Activated CD4-positive, alpha-beta T cell treated with anti-CD3 and anti-CD28 coated beads, Interleukin-2, amount 50 U/mL, for 16 hours (primary cell): ENCODE data around the gene CD84.

ENCODE experiments used
- DNase-seq: peaks from one replicate; pipeline ENCODE4 v3.0.0-alpha.2; 2020

The CD84 gene, protein sequence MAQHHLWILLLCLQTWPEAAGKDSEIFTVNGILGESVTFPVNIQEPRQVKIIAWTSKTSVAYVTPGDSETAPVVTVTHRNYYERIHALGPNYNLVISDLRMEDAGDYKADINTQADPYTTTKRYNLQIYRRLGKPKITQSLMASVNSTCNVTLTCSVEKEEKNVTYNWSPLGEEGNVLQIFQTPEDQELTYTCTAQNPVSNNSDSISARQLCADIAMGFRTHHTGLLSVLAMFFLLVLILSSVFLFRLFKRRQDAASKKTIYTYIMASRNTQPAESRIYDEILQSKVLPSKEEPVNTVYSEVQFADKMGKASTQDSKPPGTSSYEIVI

DNA sequence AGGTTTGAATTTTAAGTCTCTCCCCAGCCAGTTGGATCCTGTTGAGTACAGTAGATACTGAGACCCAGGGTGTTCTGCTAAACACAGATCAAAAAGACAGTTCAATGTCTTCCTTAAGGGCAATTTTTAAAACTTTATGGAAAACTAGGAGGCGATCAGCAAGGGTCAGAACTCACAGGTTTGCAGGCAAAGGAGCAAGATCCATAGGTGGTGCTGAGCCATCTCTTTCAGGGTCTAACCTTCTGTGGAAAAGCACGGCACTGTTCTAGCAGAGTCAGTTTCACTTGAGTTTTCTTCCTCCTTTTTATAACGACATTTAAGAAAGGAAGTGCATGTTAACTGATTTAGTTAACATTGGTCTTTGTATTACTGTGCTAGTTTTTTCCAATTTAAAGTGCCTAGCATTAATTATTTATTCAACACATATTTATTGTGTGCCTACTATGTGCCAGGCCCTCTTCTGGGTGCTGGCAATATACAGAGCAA, at the start of gene CD84:
TSS of gene CD84 (minus strand) at position 281 of the 486 bp plus-strand sequence. CDS start at position 222, 59 bp downstream.
- DNase-seq, result no peak

DNA sequence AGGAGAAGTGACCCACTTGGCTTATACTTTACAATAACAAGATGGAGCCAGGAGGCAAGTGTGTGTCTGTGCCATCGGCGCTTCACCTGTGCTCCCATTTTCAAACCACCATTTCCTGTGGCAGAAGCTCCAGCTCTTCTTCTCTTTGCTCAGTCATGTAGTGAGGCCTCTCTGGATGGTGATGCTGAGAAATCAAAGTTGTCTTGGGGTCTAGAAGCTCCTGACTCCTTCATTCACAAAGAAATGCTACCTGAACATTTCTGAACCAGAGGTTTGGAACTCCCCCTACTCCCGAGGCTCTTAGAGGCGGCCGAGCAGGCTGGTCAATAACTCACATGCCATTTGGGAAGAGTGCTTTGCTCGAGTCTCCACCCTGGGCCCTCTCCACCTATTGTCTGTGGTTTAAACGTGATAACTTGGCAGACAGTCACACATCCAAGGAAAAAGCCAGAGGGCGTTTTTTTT, 49.5 kb upstream of the CD84 start:
- no peak for DNase-seq

DNA sequence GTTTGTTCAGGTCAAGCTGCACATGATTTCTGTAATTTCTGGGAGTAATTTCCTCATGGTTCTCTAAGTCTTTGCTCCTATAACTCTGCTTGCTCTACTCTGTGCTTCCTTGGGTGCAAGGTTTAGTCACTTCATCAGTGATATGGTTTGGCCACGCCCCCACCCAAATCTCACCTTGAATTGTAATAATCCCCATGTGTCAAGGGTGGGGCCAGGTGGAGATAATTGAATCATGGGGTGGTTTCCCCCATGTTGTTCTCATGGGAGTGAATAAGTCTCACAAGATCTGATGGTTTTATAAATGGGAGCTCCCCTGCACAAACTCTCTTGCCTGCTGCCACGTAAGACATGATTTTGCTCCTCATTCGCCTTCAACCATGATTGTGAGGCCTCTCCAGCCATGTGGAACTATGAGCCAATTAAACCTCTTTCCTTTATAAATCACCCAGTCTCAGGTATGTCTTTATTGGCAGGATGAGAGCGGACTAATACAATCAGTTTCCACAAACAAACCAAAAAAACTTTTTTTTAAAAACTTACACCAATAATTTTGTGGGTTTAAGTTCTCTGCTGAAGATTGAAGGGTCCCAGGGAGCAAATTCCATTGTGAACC, 48.5 kb upstream of the CD84 start:
- DNase-seq, result peak; percentile 78

DNA sequence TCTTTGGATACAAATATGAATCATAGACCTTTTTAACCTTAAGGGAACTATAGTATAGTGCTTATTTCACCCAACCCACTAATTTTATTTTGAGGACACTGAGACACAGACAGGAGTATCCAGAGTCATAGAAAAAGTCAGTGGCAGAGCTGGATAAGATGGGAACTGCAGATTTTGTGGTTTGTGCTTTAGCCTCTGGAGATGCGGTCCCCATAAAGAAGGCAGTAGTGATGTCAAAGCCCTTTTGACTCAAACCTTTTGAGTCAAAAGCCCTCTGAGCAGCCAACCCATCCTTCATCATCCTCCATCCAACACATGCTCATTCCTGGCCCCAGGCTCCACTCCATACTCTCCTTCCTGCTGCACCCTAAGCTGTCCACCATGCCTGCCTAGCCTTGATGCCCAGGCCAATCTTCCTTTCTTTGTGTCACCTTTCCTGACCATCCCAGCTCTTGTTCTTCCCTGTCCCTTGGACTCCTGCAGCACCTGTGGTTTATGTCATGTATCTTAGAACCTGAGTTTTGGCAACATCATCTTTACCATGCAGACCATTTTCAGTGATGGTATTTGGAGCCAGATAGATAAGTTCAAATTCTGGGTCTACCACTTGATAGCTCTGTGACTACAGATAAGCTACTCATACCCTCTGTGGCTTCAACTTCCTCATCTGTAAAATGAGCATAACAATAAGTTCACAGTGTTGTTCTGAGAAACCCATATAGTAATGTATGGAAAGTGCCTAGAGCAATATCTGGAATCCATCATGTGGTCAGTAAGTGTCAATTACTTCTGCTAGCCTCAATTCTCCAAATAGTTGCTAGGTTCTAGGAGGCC, 47.4 kb upstream of the CD84 start:
- DNase-seq, result peak; percentile 83

DNA sequence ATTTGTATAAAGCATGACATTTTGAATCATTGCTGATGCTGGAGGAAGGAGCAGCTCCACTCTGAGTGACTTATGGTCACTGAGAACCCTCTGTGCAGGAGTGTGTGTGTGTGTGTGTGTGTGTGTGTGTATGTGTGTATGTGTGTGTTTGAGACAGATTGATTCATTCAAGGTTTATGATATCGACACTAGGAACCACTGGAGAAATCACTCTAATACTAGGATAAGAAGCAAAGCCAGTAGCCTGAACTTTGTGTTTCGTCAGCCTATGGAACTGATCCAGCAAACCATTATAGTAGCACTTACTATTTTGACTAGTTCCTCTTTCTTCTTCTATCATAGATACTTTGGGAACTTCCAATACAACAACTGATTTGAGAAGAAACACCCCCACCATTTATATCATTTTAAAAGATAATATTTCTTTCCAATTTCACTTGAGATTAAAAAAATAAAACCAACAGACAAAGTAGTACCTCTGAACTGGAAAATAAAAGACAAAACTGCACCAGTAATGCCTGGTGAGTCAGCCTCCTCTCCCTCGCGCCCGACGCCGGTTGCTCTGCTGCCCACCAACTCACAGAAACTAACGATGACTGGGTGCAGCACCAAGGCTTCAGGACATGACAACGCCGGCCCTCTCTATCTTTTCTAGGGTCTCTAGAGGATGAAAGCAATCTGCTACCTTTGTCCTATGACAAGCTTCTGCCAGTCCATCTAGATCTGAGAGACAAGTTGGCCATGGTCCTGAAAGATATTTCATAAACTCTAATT, 46.6 kb upstream of the CD84 start:
- peak; percentile 76 for DNase-seq

DNA sequence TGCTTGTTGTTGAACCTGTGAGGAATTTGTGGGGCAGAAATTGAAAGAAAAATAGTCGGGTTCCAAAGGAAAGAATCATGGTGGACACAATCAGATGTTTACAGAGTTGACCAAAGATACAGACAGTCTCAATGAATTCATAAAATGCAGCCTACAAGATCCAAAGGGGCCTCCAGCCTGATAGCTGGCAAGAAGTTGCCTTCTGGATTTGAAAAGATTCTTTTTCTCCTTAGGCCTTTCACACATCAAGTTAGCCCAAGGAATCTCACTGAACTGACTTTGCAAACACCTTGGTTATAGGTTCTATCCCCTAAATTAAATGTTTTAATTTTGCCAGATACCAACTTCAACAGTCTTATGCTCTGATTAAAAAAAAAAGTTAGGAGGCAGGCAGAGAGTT, 46.0 kb upstream of the CD84 start:
- no peak for DNase-seq

DNA sequence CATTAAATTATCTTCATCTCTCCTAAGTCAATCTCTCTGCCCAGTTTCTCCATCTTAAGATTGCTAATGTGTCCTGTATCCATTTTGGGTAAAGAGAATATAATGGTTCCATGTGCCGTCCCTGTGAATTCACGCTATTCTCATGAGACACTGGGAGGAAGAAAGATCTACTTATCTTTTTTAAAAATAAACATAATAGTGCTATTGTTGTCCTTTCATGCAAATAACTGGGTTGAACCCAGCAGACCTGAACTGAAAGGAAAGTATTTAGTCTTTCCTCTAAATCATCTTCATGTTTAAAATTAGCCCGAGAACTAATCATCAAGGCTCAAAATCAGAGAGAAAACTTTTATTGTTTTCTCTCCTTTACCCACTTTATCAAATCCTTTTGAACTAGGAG, 45.2 kb upstream of the CD84 start:
- no peak for DNase-seq

DNA sequence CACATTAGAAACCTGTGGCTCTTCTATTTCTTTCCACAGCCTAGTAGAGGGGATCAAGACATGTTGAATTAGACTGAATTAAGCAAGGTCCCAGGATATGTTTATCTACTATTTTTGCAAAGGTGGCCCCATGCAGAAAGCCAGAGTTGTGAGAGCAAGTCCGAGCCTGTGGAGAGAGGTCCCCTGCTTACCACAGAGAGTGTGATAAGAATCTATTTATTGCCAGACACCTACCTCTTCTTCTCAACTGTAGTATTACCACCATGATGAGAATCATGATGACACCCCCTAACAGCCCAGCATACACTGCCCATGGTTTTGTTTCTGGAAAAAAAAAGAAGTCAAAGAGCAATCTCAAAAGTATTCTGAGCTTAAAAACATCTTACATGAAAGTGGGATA, 44.6 kb upstream of the CD84 start:
- DNase-seq, result peak; percentile 62

DNA sequence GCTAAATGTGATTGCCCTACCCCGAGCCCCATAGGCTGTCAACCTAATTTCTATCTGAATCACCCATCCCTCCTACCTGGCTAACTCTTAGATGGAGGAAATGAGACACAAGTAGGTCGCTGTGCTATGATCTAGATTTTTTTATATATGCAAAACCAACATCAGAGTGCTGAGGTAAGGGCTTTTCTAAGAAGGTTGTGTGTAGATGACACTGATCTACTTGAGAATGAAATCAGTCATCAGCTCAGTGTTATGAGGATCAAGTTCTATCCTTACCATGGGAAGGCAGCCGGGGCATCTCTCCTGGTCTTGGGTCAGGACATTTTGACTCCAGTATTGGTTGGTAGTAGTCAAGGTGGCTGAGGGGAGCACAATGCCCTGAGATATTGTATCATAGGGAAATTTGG, 43.9 kb upstream of the CD84 start:
- DNase-seq, result peak; percentile 89

DNA sequence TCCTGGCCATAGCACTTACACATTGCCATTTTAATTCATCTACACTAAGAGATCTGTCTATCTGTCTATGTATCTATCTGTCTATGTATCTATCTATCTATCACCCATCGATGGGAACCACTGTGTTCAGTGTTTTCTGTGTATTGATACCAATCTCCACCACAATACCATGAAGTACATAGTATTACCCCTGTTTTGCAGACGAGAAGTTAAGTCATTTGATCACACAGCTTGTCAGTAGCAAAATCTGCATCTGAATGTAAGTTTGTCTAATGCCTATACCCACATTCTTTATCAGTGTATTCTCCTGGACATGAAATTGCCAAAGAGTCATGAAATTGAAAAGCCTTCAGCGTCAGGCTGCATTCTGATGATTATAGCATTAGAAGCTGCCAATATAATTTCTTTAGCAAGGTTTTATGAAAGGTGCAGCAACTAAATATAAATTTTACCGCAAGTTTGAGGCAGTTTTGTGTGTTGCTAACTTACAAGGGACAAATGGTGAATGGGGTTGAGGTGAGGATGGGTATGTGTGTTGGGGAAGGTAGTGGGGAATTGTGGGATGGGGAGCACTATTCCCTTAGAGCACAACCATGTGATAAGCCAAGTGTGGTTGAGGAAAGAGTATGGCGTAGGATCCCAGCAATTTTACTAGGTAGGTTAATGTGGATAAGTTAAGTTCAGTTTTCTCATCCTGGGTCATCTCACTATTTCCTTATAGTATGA, 43.4 kb upstream of the CD84 start:
- DNase-seq, result no peak

DNA sequence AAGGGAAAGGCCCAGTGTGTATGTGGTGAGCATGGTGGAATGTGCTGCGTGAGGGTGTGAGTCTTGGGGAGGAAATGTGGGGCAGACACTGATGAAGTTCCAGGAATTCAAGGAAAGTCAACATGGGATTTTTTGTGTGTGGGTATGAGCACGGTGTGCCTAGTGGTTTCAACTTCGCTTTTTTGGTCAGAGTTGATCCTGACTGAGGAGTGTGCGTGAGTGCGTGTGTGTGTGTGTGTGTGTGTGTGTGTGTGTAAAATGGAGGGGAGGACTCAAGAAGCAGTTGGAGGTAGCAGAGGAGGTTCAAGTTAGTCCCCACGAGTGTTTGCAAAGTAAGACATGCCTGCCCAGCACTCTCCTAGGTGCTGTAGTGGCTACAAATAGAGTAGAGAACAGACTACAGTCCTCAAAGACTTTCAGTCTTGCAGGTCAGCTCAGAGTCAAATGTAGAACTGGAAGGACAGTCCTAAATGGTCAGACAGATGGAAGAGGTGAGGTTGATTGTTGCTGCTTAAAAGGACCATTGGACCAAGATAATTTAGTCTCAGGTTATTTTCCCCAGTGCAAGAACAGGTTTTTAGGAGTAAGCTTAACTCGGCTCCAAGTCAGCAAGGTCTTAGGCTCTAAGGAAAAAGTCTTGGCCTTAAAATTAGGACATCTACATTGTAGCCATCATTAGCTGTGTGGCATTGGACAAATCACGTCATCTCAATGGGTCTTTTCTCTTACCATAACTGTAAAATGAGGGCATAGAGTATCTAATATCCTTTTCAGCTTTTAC, 42.5 kb upstream of the CD84 start:
- DNase-seq, result no peak

DNA sequence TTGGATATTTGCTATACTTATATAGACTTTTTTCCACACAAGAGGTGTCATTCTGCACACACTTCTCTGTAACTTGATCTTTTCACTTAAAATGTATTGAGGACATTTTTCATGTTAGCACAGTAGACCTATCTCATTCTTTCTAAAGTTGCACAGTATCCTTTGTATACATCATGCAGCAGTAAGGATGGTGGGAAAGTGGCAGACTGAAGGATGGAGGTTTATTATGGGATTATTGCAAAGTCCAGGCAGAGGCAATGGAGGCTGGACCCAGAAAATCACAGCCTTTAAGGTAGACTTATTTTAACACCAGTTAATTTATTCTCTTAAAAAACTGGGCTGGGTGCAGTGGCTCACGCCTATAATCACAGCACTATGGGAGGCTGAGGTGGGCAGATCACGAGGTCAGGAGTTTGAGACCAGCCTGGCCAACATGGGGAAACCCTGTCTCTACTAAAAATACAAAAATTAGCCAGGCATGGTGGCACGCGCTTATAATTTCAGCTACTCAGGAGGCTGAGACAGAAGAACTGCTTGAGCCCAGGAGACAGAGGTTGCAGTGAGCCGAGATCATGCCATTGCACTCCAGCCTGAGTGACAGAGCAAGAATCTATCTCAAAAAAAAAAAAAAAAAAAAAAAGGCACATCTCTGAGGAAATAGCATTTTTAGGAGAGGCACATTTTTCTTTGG, 41.8 kb upstream of the CD84 start:
- DNase-seq, result no peak

DNA sequence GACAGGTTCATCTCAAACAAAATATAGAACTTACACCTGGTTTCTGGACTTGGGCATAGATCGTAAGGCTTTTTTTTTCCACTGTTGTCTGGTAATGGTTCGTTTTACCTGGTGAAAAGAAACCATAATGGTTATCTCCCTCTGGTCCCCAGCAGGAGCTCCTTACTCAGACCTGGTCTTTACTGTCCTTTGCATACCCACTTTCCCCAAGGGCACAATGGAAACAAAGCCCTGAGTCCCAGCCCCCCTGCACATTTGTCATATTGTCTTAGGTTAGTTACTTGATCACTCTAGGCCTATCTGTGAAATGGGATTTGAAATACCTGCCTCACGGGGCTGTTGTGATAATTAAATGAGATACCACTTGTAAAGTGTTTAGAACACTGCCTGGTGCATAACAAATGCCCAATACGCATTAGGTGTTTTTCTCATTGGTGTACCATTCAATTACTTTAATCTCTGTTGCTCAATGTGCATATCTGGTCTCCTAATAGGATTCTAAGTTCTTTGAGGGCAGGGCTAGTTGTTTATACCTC, 40.5 kb upstream of the CD84 start:
- no peak for DNase-seq

DNA sequence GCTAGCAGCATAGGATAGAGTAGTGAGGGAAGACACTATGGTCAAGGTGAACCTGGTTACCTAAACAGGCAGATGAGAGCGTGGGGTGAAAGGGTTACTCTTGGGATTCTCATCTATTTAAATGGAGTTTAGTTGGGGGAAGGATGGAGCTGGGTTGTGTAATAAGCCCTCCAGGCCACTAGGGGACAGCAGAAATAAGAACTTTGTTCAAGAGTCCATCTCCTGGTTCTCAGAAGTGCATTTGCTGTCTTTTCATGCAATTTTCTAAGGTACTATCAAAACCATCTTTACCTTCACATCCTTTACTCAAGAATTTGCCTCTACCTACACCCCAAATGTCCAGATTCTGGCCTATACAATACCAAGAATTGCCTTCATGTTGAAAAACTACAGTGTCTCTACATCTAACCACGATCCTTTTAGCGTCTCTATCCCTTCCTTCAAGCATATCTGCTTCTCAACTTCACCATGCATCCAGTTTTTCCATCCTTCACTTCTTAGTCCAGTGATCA, 39.5 kb upstream of the CD84 start:
- no peak for DNase-seq

DNA sequence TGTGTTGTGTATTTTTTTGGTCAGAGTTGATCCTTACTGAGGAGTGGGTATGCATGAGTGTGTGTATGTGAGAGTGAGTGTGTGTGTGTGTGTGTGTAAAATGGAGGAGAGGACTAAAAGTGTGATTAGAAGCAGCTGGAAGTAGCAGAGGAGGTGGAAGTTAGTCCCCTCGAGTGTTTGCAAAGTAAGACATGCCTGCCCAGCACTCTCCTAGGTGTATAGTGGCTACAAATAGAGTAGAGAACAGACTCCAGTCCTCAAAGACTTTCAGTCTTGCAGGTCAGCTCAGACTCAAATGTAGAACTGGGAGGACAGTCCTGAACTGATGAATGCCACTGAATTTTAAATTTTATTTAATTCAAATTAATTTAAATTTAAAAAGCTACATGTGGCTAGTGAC, 39.0 kb upstream of the CD84 start:
- DNase-seq, result no peak

DNA sequence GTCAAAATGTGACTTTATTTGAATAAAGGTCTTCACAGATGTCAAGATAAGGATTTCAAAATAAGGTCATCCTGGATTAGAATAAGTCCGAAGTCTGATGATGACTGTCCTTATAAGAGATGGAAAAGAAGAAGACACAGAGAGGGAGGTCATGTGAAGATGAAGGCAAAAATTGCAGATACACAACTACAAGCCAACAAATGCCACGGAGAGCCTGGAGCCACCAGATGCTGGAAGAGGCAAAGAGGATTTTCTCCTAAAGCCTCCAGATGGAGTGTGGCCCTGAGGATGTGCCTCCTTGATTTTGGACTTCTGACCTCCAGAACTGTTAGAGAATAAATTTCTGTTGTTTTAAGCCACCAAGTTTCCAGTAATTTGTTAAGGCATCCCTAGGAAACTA, 36.4 kb upstream of the CD84 start:
- DNase-seq, result no peak

DNA sequence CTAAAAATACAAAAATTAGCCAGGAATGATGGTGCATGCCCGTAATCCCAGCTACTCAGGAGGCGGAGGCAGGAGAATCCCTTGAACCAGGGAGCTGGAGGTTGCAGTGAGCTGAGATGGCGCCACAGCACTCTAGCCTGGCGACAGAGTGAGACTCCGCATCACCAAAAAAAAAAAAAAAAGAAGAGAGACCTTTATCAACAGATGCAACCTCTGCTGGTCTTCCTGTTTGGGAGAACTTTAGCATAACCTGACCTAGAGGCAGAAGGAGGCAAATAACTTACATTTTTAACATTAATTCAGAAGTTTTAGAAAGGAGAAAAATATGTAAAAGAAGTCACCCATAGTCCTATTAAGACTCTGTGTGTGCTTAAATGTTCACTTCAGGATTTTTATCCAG, 35.1 kb upstream of the CD84 start:
- DNase-seq, result no peak

DNA sequence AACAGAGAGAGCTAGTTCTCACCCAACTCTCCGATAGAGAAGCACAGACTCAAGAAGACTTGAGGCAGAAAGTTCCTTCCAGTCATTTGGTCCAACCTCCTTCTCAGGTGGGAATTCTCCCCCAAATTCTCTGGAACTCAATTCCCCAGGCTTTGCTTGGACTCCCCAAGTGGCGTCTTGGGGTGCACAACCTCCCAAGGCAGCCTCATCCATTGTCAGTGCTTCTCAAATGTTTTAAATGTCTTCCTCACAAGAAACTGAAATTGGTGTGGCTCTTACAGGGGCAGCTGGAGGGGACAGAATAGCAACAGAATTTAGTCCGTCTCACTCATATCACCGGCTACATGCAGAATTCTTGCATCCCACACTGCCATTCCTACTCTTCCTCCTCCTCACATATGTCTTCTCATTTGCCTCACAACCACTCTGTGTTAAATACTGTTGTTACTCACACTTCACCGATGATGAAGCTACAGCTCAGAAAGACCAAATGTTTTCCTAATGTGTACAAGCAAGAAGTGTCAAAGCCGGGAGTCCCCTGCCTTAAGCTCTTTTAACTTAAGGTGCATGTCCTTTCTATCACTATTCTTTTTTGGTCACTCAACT, 33.4 kb upstream of the CD84 start:
- DNase-seq, result no peak

DNA sequence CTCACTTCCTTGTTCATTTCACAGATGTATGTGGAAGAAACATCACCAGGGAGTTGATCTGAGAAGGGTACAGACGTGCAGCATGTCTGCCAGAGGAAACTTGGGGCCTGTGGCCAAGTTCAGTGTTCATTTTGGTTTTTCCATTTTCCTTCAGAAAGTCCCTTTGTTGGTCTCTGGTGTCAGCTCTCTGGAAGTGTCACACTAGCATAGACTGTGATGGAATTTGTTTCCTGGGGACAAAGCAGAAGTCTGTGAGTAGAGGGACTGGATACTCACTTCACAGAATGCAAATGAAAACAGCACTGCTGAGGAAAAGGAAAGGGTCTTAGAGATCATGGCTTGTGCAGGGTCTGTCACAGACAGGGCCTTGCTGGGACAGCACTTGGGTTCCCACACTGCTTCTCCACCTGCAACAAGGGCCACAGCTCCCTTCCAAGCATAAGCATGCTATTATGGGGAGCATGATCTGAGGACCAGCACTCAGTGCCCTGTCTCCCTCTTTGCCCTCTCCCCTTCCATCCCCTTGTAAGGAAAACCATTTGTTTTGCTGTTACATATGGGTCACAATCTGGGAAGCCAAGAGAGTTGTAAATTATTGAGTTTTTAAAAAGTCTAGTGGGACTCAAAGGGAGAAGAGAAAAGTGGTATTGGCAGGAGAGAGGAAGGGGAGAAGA, 31.4 kb upstream of the CD84 start:
- no peak for DNase-seq
